OCI-LY1 (cell line): ENCODE results near the gene ESR2.

ENCODE experiments used
- CTCF ChIP-seq: fragments of 200-600 bp; sonication (generic), shearing (Covaris generic); IDR thresholded peaks from 2 replicates; pipeline ENCODE4 v1.5.1; 2017; ENCODE audit warnings: mild to moderate bottlenecking, antibody characterized with exemption, low read length, moderate library complexity, mixed read lengths
- EZH2 ChIP-seq: fragments of 200-600 bp; sonication (generic), shearing (Covaris generic); IDR thresholded peaks from 2 replicates; pipeline ENCODE4 v1.8.0; 2017; ENCODE audit warnings: borderline replicate concordance, mixed run types, mild to moderate bottlenecking, antibody characterized with exemption, low read length, moderate library complexity, mixed read lengths

- TF ChIP-seq EZH2 (no peak), CTCF (peak; percentile 13; the same call in 1 of the 2 replicates)
Observed at GRCh38 chr14:64337888-64338615, 43.9 kb upstream of the ESR2 start.
